Measurements from ENCODE around the gene ARID3B. TPM values are rescaled to one million over a fixed set of nuclear protein-coding genes. Genes with fewer than 3 reads are reported as not detected.

Gene ARID3B
- total and polyA plus RNA-seq, 3 donors from 2014 or later, result 50.3 to 58.1 (median 53.7) TPM

DNA sequence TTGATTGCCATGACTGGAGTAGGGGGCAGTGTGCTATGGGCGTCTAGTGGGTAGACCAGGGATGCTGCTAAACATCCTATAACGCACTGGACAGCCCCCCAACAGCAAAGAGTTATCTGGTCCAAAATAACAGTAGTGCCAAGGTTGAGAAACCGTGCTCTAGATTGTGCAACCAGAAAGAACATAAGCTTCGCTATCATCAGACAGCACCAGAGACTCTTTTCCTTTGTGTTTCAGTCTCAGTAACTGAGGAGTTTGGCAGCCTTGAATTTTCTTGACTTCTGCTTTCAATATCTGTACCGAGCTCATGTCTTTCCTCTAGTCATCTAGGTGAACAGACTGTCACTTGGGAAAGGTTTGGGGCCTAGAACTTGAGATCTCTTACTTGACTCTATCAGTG is 8.8 kb downstream of the ARID3B start:
- no peaks in the 10 kb centered on the region for H3K9me3 ChIP-seq
- WGBS, 2 donors, result 92 to 96% methylated on average over 5 of the region's 5 CpGs
- H3K27ac ChIP-seq, result no peak overlapping the region
- TF ChIP-seq POLR2A (IDR thresholded peaks at IDR 0.05), result no peak
- TF ChIP-seq, protein P1, sequence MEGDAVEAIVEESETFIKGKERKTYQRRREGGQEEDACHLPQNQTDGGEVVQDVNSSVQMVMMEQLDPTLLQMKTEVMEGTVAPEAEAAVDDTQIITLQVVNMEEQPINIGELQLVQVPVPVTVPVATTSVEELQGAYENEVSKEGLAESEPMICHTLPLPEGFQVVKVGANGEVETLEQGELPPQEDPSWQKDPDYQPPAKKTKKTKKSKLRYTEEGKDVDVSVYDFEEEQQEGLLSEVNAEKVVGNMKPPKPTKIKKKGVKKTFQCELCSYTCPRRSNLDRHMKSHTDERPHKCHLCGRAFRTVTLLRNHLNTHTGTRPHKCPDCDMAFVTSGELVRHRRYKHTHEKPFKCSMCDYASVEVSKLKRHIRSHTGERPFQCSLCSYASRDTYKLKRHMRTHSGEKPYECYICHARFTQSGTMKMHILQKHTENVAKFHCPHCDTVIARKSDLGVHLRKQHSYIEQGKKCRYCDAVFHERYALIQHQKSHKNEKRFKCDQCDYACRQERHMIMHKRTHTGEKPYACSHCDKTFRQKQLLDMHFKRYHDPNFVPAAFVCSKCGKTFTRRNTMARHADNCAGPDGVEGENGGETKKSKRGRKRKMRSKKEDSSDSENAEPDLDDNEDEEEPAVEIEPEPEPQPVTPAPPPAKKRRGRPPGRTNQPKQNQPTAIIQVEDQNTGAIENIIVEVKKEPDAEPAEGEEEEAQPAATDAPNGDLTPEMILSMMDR (IDR thresholded peaks at IDR 0.05), result no peak
- H3K4me1 ChIP-seq, result peaks cover 14% of the 10 kb centered on the region
- intact Hi-C loops (cut with DNase I; ENCODE audit: low total_unique reads), result no loop called here
- no peaks in the 10 kb centered on the region for H3K27me3 ChIP-seq
- H3K4me3 ChIP-seq, result no peak overlapping the region
- H3K36me3 ChIP-seq (ENCODE audit: low read depth, missing control alignments), result no peaks in the 10 kb centered on the region
- no peak for DNase-seq

DNA sequence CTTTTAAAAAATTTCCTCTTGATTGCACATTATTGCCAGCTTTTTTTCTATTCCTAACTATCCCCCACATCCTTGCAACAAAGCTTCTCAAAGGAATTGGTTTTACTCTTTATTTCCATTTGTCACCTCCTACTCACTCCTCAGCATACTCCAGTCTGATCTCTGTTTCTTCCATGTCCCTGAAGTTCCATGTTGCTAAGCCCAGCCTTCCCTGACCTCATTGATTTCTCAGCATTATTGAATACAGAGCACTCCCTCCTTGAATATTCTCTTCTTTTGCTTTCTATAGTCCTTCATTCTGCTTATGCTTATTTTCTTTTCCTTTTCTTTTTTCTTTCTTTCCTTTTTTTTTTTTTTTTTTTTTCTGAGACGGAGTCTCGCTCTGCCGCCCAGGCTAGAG is 10.7 kb downstream of the ARID3B start:
- TF ChIP-seq POLR2A (IDR thresholded peaks at IDR 0.05), result no peak
- TF ChIP-seq, protein P1 (IDR thresholded peaks at IDR 0.05), result no peak
- H3K9me3 ChIP-seq, result no peaks in the 10 kb centered on the region
- no peak overlapping the region for H3K27ac ChIP-seq
- H3K27me3 ChIP-seq, result no peaks in the 10 kb centered on the region
- DNase-seq, result no peak
- intact Hi-C loops (cut with DNase I; ENCODE audit: low total_unique reads), result no loop called here
- no peak overlapping the region for H3K4me3 ChIP-seq
- WGBS, 2 donors, result 94 to 100% methylated on average over 3 of the region's 3 CpGs
- H3K4me1 ChIP-seq, result peaks cover under 1% of the 10 kb centered on the region
- H3K36me3 ChIP-seq (ENCODE audit: low read depth, missing control alignments), result no peaks in the 10 kb centered on the region

DNA sequence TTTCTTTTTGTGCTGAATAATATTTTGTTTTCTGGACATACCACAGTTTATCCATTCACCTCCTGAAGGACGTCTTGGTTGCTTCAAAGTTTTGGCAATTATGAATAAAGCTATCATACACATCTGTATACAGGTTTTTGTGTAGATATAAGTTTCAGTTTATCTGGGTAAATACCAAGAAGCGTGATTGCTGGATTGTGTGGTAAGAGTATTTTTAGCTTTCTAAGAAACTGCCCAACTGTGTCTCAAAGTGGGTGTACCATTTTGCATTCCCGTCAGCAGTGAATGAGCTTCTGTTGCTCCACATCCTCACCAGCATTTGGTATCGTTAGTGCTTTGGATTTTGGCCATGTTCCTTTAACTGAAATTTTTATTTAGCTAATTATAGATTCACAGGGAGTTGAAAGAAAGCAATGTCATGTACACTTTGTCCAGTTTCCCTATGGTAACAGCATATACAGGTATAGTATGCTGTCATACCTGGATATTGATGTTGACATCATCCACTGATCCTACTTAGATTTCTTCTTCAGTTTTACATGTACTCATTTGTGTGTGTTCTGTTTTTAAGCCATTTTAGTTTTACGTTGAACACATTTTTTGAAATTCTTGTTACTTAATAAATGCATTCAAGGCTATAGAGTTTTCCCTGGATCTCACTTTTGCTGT is 11.9 kb downstream of the ARID3B start:
- Histone ChIP-seq H3K4me1 (no peaks in the 10 kb centered on the region), H3K9me3 (no peaks in the 10 kb centered on the region), H3K4me3 (no peak overlapping the region), H3K27me3 (no peaks in the 10 kb centered on the region), H3K27ac (no peak overlapping the region), H3K36me3 (ENCODE audit: low read depth, missing control alignments) (no peaks in the 10 kb centered on the region)
- intact Hi-C loops (cut with DNase I; ENCODE audit: low total_unique reads), result no loop called here
- DNase-seq, result no peak
- no peak for TF ChIP-seq POLR2A (IDR thresholded peaks at IDR 0.05)
- TF ChIP-seq, protein P1 (IDR thresholded peaks at IDR 0.05), result no peak
- WGBS, 2 donors, result 93 to 96% methylated on average over 5 of the region's 5 CpGs

DNA sequence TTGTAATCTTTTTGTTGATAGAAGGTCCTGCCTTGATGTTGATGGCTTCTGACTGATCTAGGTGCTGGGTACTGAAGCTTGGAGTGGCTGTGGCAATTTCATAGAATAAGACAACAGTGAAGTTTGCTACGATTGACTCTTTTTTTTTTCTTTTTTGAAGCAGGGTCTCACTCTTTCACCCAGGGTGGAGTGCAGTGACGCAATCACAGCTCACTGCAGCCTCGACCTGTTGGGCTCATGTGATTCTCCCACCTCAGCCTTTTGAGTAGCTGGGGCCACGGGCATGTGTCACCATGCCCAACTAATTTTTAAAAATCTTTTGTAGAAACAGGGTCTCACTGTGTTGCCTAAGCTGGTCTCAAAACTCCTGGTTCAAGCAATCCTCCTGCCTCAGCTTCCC is 14.2 kb downstream of the ARID3B start:
- 91 to 94% methylated on average over 4 of the region's 4 CpGs for WGBS, 2 donors
- Histone ChIP-seq H3K9me3 (no peaks in the 10 kb centered on the region), H3K27me3 (no peaks in the 10 kb centered on the region), H3K4me3 (no peak overlapping the region), H3K4me1 (no peaks in the 10 kb centered on the region), H3K36me3 (ENCODE audit: low read depth, missing control alignments) (no peaks in the 10 kb centered on the region), H3K27ac (no peak overlapping the region)
- intact Hi-C loops (cut with DNase I; ENCODE audit: low total_unique reads), result no loop called here
- DNase-seq, result no peak
- no peak for TF ChIP-seq POLR2A (IDR thresholded peaks at IDR 0.05)
- TF ChIP-seq, protein P1 (IDR thresholded peaks at IDR 0.05), result no peak

DNA sequence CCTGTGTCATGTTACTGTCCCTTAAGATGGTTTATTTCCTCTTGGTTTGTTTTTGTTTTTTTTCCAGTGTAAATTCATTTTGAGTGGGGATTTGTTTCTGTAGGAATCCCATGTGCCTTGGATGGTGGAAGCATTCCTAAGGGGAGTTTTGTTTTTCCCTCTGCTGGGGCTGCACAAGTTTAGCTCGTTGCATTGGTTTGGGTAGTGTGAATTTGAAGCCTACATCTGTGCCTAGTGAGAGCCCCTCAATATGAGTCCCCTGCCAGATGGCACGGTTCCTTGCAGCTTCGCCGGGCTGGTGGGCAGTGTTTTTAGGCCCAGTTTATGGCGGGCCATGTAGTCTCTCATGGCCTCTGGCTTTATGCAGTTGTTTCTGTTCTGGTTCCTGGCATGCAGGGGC is 17.7 kb downstream of the ARID3B start:
- Histone ChIP-seq H3K9me3 (no peaks in the 10 kb centered on the region), H3K27me3 (no peaks in the 10 kb centered on the region), H3K27ac (no peak overlapping the region), H3K4me3 (no peak overlapping the region), H3K4me1 (no peaks in the 10 kb centered on the region), H3K36me3 (ENCODE audit: low read depth, missing control alignments) (no peaks in the 10 kb centered on the region)
- no peak for TF ChIP-seq POLR2A (IDR thresholded peaks at IDR 0.05)
- TF ChIP-seq, protein P1 (IDR thresholded peaks at IDR 0.05), result no peak
- no peak for DNase-seq
- intact Hi-C loops (cut with DNase I; ENCODE audit: low total_unique reads), result no loop called here
- WGBS, 2 donors, result 94 to 96% methylated on average over 5 of the region's 5 CpGs

Measured in testis (tissue), 3 donors.